DND-41 (cell line): ENCODE data around the gene EPB41L5.
"Not testable (repeated sequence)": the region's sequence is repeated elsewhere in the genome, so short reads cannot be mapped to it uniquely, and the experiment has no call there.

ENCODE experiments used
- ATAC-seq: fragments of 200-7000 bp; cut with Tn5 transposase; 3 replicates; pipeline ENCODE4 v1.9.1; 2021; ENCODE audit warnings: low read depth; ENCODE audit not compliant: insufficient read depth
- DNase-seq: peaks from one replicate; pipeline ENCODE4 v3.0.0-alpha.2; 2020
- H2AFZ ChIP-seq: 2 replicates; pipeline ENCODE4 v1.6.0; 2012; ENCODE audit warnings: low read depth, low read length
- H3K27ac ChIP-seq: 2 replicates; pipeline ENCODE4 v1.5.1; 2012; ENCODE audit warnings: low read length, inconsistent platforms
- H3K27me3 ChIP-seq: fragments of 200-600 bp; sonication (generic); 2 replicates; pipeline ENCODE4 v1.6.0; 2012; ENCODE audit warnings: low read length, mild to moderate bottlenecking, inconsistent platforms; ENCODE audit not compliant: insufficient read depth, poor library complexity
- H3K36me3 ChIP-seq: 2 replicates; pipeline ENCODE4 v1.5.1; 2012; ENCODE audit warnings: low read length, inconsistent platforms; ENCODE audit not compliant: insufficient read depth
- H3K4me1 ChIP-seq: 2 replicates; pipeline ENCODE4 v1.5.1; 2012; ENCODE audit warnings: mild to moderate bottlenecking, low read length; ENCODE audit not compliant: insufficient read depth
- H3K4me2 ChIP-seq: 2 replicates; pipeline ENCODE4 v1.6.0; 2012; ENCODE audit warnings: mild to moderate bottlenecking, moderate library complexity, low read length, inconsistent platforms; ENCODE audit not compliant: insufficient read depth
- H3K4me3 ChIP-seq, 2 experiments: fragments of 200-600 bp in 1 of 2; shearing (Covaris generic) in 1 of 2; 2 replicates each; pipeline ENCODE4 v1.5.1; 2012 to 2016; ENCODE audit warnings: inconsistent platforms in 2 of 2, low read length in 2 of 2, mild to moderate bottlenecking in 2 of 2, low read depth in 1 of 2, moderate library complexity in 1 of 2
- H3K79me2 ChIP-seq: 2 replicates; pipeline ENCODE4 v1.6.0; 2012; ENCODE audit warnings: low read length, inconsistent platforms; ENCODE audit not compliant: insufficient read depth
- H3K9ac ChIP-seq: 2 replicates; pipeline ENCODE4 v1.6.0; 2012; ENCODE audit warnings: low read depth, mild to moderate bottlenecking, inconsistent platforms, low read length, moderate library complexity
- H3K9me3 ChIP-seq: 2 replicates; pipeline ENCODE4 v1.5.1; 2012; ENCODE audit warnings: low read length, moderate library complexity, mild to moderate bottlenecking, inconsistent platforms; ENCODE audit not compliant: insufficient read depth, severe bottlenecking
- H4K20me1 ChIP-seq: 2 replicates; pipeline ENCODE4 v1.6.0; 2012; ENCODE audit warnings: low read length; ENCODE audit not compliant: insufficient read depth
- CTCF ChIP-seq: IDR thresholded peaks from 2 replicates; pipeline ENCODE4 v1.5.1; 2012; ENCODE audit warnings: borderline replicate concordance, low read length, moderate library complexity, mild to moderate bottlenecking; ENCODE audit not compliant: poor library complexity, severe bottlenecking; ENCODE audit errors: extremely low read depth
- EZH2 ChIP-seq: IDR thresholded peaks from 3 replicates; pipeline ENCODE4 v1.6.1; 2012; ENCODE audit warnings: borderline replicate concordance, low read depth, mild to moderate bottlenecking, moderate library complexity, low read length, inconsistent platforms; ENCODE audit not compliant: severe bottlenecking

Gene EPB41L5

GRCh38 chr2:120044336-120044735, 31.5 kb downstream of the EPB41L5 start:
- Histone ChIP-seq H3K9ac (no peak overlapping the region), H3K27ac (no peak overlapping the region), H3K36me3 (peaks cover 30% of the 10 kb centered on the region), H3K79me2 (no peaks in the 10 kb centered on the region), H2AFZ (no peak overlapping the region), H3K4me1 (no peaks in the 10 kb centered on the region), H4K20me1 (no peaks in the 10 kb centered on the region), H3K4me2 (no peak overlapping the region), H3K9me3 (no peaks in the 10 kb centered on the region), H3K4me3 (no peak overlapping the region), H3K27me3 (no peaks in the 10 kb centered on the region)
- DNase-seq (no peak), ATAC-seq (no peak)
- TF ChIP-seq CTCF (no peak), EZH2 (no peak)

- not testable (repeated sequence) for H3K4me1 ChIP-seq, H2AFZ ChIP-seq, H3K4me3 ChIP-seq, H3K27me3 ChIP-seq, H3K4me2 ChIP-seq, DNase-seq, H4K20me1 ChIP-seq, H3K9ac ChIP-seq, H3K79me2 ChIP-seq, H3K27ac ChIP-seq, H3K9me3 ChIP-seq, ATAC-seq
- peaks cover 31% of the 10 kb centered on the region for H3K36me3 ChIP-seq
Observed at GRCh38 chr2:120045775-120046174, 32.9 kb downstream of the EPB41L5 start.

GRCh38 chr2:120046252-120046651, 33.4 kb downstream of the EPB41L5 start:
- not testable (repeated sequence) for H3K27me3 ChIP-seq, H3K9me3 ChIP-seq, H4K20me1 ChIP-seq, H2AFZ ChIP-seq, H3K27ac ChIP-seq, H3K4me3 ChIP-seq, H3K4me1 ChIP-seq, ATAC-seq, H3K79me2 ChIP-seq, H3K4me2 ChIP-seq, H3K9ac ChIP-seq, DNase-seq
- H3K36me3 ChIP-seq, result peaks cover 34% of the 10 kb centered on the region

- H3K9me3 ChIP-seq, result peaks cover 8% of the 10 kb centered on the region
- H4K20me1 ChIP-seq, result no peaks in the 10 kb centered on the region
- H3K9ac ChIP-seq, result no peak overlapping the region
- no peaks in the 10 kb centered on the region for H3K4me1 ChIP-seq
- H3K27me3 ChIP-seq, result no peaks in the 10 kb centered on the region
- no peak overlapping the region for H2AFZ ChIP-seq
- no peak overlapping the region for H3K4me2 ChIP-seq
- ATAC-seq (no peak), DNase-seq (no peak)
- H3K36me3 ChIP-seq, result peaks cover 7% of the 10 kb centered on the region; the same call in 1 of the 2 replicates
- no peak overlapping the region for H3K27ac ChIP-seq
- peaks cover 26% of the 10 kb centered on the region for H3K79me2 ChIP-seq
- no peak for TF ChIP-seq CTCF
- TF ChIP-seq EZH2, result no peak
- no peak overlapping the region for H3K4me3 ChIP-seq
Observed at GRCh38 chr2:120052597-120052996, 39.7 kb downstream of the EPB41L5 start.

GRCh38 chr2:120053891-120054290, 41.0 kb downstream of the EPB41L5 start:
- TF ChIP-seq EZH2 (no peak), CTCF (no peak)
- Histone ChIP-seq H4K20me1 (no peaks in the 10 kb centered on the region), H3K79me2 (peaks cover 28% of the 10 kb centered on the region), H3K9ac (no peak overlapping the region), H2AFZ (no peak overlapping the region), H3K9me3 (peaks cover 8% of the 10 kb centered on the region), H3K27ac (no peak overlapping the region), H3K27me3 (no peaks in the 10 kb centered on the region), H3K4me3 (no peak overlapping the region), H3K36me3 (peaks cover 7% of the 10 kb centered on the region; the same call in 1 of the 2 replicates), H3K4me2 (no peak overlapping the region), H3K4me1 (no peaks in the 10 kb centered on the region)
- no peak for ATAC-seq
- no peak for DNase-seq
